Left ventricle myocardium inferior (tissue), 1 donor: ENCODE measurements around the gene ADPRM. TPM values are rescaled to one million over a fixed set of nuclear protein-coding genes. Genes with fewer than 3 reads are reported as not detected.

Experiments
- DNase-seq: peaks from one replicate; pipeline ENCODE4 v3.0.0-alpha.2; 2020
- H3K27ac ChIP-seq: fragments of 200-600 bp; replicated peaks from 2 replicates; pipeline ENCODE4 v1.8.0; 2021
- H3K27me3 ChIP-seq: fragments of 200-600 bp; 2 replicates; pipeline ENCODE4 v1.8.0; 2021; ENCODE audit warnings: low read depth
- H3K36me3 ChIP-seq: fragments of 200-600 bp; 2 replicates; pipeline ENCODE4 v1.8.0; 2021
- H3K4me1 ChIP-seq: fragments of 200-600 bp; 2 replicates; pipeline ENCODE4 v1.8.0; 2021
- H3K4me3 ChIP-seq: fragments of 200-600 bp; 2 replicates; pipeline ENCODE4 v1.8.0; 2021; ENCODE audit warnings: mild to moderate bottlenecking, moderate library complexity
- H3K9me3 ChIP-seq: fragments of 200-600 bp; replicated peaks from 2 replicates; pipeline ENCODE4 v1.8.0; 2021
- CTCF ChIP-seq: fragments of 200-600 bp; IDR thresholded peaks from 2 replicates; pipeline ENCODE4 v1.8.0; 2021; ENCODE audit warnings: antibody characterized with exemption, mild to moderate bottlenecking, borderline replicate concordance
- intact Hi-C: fragments of 100-400 bp; cut with micrococcal nuclease; formaldehyde crosslinking; loops from one replicate; pipeline ENCODE4 v1.11.0; 2022
- total RNA-seq: library from RNA; stranded (reverse); fragmentation: NEBNext Ultra II Directional; extraction: Animal tissue kit (Norgen Biotek cat#: 25700); gene quantifications from one replicate; pipeline ENCODE4 v1.2.1, GENCODE V29; 2021
- donor health status: DM: no; HTN: yes; CAD: no; lungs with severe emphysema.

Gene ADPRM
- total RNA-seq, 1 donor from 2014 or later: 4.2 TPM

- no peaks in the 10 kb centered on the region for H3K36me3 ChIP-seq
- H3K4me3 ChIP-seq: no peak overlapping the region
- no peak for DNase-seq
- H3K9me3 ChIP-seq: no peaks in the 10 kb centered on the region
- no peak for TF ChIP-seq CTCF
- peaks cover 6% of the 10 kb centered on the region for H3K27me3 ChIP-seq
- intact Hi-C loops: no loop called here
- no peaks in the 10 kb centered on the region for H3K4me1 ChIP-seq
- H3K27ac ChIP-seq: no peak overlapping the region
Measured at GRCh38 chr17:10652984-10653659, 44.3 kb upstream of the ADPRM start.

- peaks cover 6% of the 10 kb centered on the region for H3K27me3 ChIP-seq
- H3K9me3 ChIP-seq: no peaks in the 10 kb centered on the region
- H3K36me3 ChIP-seq: no peaks in the 10 kb centered on the region
- no peaks in the 10 kb centered on the region for H3K4me1 ChIP-seq
- intact Hi-C loops: no loop called here
- no peak for TF ChIP-seq CTCF
- DNase-seq: no peak
- H3K27ac ChIP-seq: no peak overlapping the region
- no peak overlapping the region for H3K4me3 ChIP-seq
Measured at GRCh38 chr17:10653987-10654386, 43.4 kb upstream of the ADPRM start.

GRCh38 chr17:10657148-10657547 is 40.2 kb upstream of the ADPRM start, which contains the start of gene MYH3:
Gene MYH3 (minus strand): TSS chr17:10657309. CDS start chr17:10655064, 2,245 bp downstream.
- H3K27ac ChIP-seq: no peak within 1 kb of the TSS
- DNase-seq: no peak
- no peaks in the 10 kb centered on the region for H3K9me3 ChIP-seq
- no peak for TF ChIP-seq CTCF
- peaks cover 6% of the 10 kb centered on the region for H3K27me3 ChIP-seq
- intact Hi-C loops: no loop called here
- H3K36me3 ChIP-seq: no peaks in the 10 kb centered on the region
- no peaks in the 10 kb centered on the region for H3K4me1 ChIP-seq
- H3K4me3 ChIP-seq: no peak within 1 kb of the TSS

DNA sequence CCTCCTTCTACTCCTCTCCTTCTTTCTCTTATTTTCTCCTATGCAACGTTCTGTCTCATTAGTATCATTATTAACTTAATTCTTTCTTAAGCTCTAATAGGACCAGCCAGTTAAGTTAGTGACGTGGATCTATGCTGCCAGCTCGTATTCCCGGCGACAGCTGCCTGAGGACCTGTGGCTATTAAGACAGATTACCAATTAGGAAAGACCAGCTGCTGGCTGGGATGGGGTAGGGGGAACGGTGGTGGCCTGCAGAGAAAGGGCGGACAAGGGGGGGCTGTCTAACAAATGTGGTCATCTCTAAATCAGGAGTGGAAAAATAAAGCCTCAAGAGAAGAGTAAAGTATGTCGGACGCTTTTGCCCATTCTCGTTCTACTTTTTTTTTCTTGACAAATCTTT is 39.5 kb upstream of the ADPRM start:
- Histone ChIP-seq H3K4me3 (no peak overlapping the region), H3K4me1 (no peaks in the 10 kb centered on the region), H3K27me3 (peaks cover 6% of the 10 kb centered on the region), H3K27ac (no peak overlapping the region), H3K36me3 (no peaks in the 10 kb centered on the region), H3K9me3 (no peaks in the 10 kb centered on the region)
- TF ChIP-seq CTCF: no peak
- intact Hi-C loops: no loop called here
- DNase-seq: no peak

GRCh38 chr17:10661437-10661836 is 36.0 kb upstream of the ADPRM start:
- no peak for DNase-seq
- Histone ChIP-seq H3K27ac (no peak overlapping the region), H3K36me3 (no peaks in the 10 kb centered on the region), H3K4me1 (no peaks in the 10 kb centered on the region), H3K27me3 (no peaks in the 10 kb centered on the region), H3K9me3 (no peaks in the 10 kb centered on the region), H3K4me3 (no peak overlapping the region)
- intact Hi-C loops: no loop called here
- no peak for TF ChIP-seq CTCF
